Neutrophil (primary cell): ENCODE measurements around the gene POU3F1.
A peak's percentile ranks its signal among the peaks of the same experiment; 100 is the strongest.

ENCODE experiments used
- H3K27ac ChIP-seq: fragments of 200-600 bp; sonication (generic); 2 replicates; pipeline ENCODE4 v1.5.1; 2016; ENCODE audit warnings: mild to moderate bottlenecking, moderate library complexity
- H3K27me3 ChIP-seq: fragments of 200-600 bp; sonication (generic); 2 replicates; pipeline ENCODE4 v1.6.0; 2016; ENCODE audit warnings: mild to moderate bottlenecking
- H3K36me3 ChIP-seq: fragments of 200-600 bp; sonication (generic); 2 replicates; pipeline ENCODE4 v1.5.1; 2017
- H3K4me1 ChIP-seq, 2 experiments: fragments of 200-600 bp in 1 of 2; sonication (generic) in 1 of 2; 1 replicate in 1 of 2; 2 replicates in 1 of 2; pipeline versions ENCODE4 v1.5.1 to v1.6.1; 2013 to 2016; ENCODE audit warnings: low read depth in 1 of 2, low read length in 1 of 2, mild to moderate bottlenecking in 1 of 2, moderate library complexity in 1 of 2; ENCODE audit not compliant: control insufficient read depth in 1 of 2, insufficient read depth in 1 of 2
- H3K4me3 ChIP-seq, 2 experiments: fragments of 200-600 bp in 1 of 2; sonication (generic) in 1 of 2; 1 replicate in 1 of 2; 2 replicates in 1 of 2; pipeline ENCODE4 v1.5.1; 2013 to 2016; ENCODE audit warnings: low read depth in 1 of 2, low read length in 1 of 2, mild to moderate bottlenecking in 1 of 2, moderate library complexity in 1 of 2
- H3K9me3 ChIP-seq: fragments of 200-600 bp; sonication (generic); 2 replicates; pipeline ENCODE4 v1.5.1; 2016
- TF ChIP-seq, protein P1 (sequence below): fragments of 200-600 bp; sonication (generic); IDR thresholded peaks from 2 replicates; pipeline ENCODE4 v1.5.1; 2016; ENCODE audit warnings: antibody characterized with exemption

POU3F1 gene

DNA sequence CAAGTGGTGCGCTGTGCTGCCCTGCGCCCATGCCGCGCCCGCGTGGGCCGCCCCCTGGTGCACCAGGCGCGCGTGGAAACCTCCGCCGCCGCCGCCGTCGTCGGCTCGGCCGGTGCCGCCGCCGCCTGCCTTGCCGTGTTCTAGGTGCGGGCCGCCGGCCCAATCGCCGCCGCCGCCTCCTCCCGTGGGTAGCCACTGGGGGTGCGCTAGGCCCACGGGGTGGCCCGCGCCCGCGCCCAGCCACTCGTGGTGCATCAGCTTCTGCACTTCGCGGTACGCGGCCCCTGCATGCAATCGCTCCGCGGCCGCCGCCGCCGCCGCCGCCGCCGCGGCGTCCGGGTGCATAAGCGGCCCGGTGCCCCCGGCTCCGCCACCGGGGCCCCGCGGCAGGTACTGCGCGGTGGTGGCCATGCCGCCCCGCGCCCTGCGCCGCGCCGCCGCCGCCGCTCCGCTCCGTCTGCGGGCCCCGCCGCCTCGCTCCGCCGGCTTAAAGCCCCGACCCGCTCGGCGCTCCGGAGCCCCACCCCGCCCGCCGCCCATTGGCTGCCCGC is at the start of gene POU3F1:
Gene POU3F1, minus strand, starts transcription at position 461 of the 551 bp plus-strand sequence. Its CDS starts 50 bp downstream, at position 411.
- H3K9me3 ChIP-seq: no peaks in the 10 kb centered on the region
- no peak within 1 kb of the TSS for H3K27ac ChIP-seq
- TF ChIP-seq, protein P1, sequence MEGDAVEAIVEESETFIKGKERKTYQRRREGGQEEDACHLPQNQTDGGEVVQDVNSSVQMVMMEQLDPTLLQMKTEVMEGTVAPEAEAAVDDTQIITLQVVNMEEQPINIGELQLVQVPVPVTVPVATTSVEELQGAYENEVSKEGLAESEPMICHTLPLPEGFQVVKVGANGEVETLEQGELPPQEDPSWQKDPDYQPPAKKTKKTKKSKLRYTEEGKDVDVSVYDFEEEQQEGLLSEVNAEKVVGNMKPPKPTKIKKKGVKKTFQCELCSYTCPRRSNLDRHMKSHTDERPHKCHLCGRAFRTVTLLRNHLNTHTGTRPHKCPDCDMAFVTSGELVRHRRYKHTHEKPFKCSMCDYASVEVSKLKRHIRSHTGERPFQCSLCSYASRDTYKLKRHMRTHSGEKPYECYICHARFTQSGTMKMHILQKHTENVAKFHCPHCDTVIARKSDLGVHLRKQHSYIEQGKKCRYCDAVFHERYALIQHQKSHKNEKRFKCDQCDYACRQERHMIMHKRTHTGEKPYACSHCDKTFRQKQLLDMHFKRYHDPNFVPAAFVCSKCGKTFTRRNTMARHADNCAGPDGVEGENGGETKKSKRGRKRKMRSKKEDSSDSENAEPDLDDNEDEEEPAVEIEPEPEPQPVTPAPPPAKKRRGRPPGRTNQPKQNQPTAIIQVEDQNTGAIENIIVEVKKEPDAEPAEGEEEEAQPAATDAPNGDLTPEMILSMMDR: no peak
- peaks cover 11 to 26% of the 10 kb centered on the region in 2 experiments for H3K4me1 ChIP-seq
- no peaks in the 10 kb centered on the region for H3K36me3 ChIP-seq
- H3K4me3 ChIP-seq: peak within 1 kb of the TSS; percentile 40 to 65
- H3K27me3 ChIP-seq: peaks cover 100% of the 10 kb centered on the region

DNA sequence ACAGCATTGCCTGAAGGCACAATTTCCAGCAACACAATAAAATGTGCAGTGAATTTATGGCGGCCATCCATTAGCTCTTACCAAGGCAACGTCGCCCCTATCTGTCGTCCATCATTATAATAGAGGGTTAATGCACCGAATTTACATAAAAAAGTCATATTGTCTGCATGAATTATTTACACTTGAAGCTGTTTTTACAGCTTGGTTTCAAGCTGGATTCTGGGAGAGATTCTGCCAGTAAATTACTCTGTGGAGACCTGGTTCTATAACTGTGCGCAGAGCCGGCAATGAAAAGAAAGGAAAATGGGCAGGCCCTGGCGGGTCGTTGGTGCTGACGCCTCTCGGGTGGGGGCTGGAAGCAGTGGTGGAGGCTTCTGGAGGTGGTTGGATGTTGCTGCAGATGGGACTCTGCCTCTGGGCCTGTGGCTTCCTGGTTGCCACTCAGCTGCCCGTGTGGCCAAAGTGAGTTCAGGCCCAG is 48.9 kb upstream of the POU3F1 start:
- TF ChIP-seq, protein P1: no peak
- H3K27ac ChIP-seq: no peak overlapping the region
- peaks cover 5 to 7% of the 10 kb centered on the region in 2 experiments for H3K4me1 ChIP-seq
- peaks cover 41% of the 10 kb centered on the region for H3K27me3 ChIP-seq
- no peaks in the 10 kb centered on the region for H3K9me3 ChIP-seq
- no peaks in the 10 kb centered on the region for H3K36me3 ChIP-seq
- no peak overlapping the region for H3K4me3 ChIP-seq

DNA sequence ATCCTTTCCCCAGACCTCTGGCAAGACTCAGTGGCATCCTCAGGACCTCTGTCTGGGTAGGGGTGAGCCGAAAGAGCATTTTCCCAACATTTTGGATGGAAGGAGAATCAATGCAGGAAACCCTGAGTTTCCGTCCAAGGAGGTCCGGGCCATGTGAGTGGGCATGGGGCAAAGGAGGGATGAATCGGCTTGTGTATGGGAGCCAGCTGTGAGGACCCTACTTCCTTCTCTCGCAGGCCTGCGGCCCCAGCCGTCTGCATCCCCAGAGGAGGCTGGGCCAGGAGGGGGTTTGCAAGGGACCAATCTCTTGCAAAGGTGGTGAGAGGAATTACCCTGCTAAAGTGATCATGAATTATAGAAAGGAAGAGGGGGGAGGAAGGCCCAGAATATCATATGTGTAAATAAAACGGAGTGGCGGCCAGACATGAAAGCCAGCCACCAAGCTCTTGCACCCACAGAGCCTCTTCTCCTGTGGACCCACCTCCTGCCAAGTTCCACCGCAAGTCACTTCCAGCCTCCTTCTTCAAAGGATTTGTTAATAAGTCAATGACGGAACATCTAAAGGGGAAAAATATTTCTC is 48.2 kb upstream of the POU3F1 start:
- TF ChIP-seq, protein P1: no peak
- Histone ChIP-seq H3K9me3 (no peaks in the 10 kb centered on the region), H3K27me3 (peaks cover 44% of the 10 kb centered on the region), H3K4me3 (no peak overlapping the region), H3K4me1 (peaks cover 5 to 7% of the 10 kb centered on the region in 2 experiments), H3K27ac (no peak overlapping the region), H3K36me3 (no peaks in the 10 kb centered on the region)

DNA sequence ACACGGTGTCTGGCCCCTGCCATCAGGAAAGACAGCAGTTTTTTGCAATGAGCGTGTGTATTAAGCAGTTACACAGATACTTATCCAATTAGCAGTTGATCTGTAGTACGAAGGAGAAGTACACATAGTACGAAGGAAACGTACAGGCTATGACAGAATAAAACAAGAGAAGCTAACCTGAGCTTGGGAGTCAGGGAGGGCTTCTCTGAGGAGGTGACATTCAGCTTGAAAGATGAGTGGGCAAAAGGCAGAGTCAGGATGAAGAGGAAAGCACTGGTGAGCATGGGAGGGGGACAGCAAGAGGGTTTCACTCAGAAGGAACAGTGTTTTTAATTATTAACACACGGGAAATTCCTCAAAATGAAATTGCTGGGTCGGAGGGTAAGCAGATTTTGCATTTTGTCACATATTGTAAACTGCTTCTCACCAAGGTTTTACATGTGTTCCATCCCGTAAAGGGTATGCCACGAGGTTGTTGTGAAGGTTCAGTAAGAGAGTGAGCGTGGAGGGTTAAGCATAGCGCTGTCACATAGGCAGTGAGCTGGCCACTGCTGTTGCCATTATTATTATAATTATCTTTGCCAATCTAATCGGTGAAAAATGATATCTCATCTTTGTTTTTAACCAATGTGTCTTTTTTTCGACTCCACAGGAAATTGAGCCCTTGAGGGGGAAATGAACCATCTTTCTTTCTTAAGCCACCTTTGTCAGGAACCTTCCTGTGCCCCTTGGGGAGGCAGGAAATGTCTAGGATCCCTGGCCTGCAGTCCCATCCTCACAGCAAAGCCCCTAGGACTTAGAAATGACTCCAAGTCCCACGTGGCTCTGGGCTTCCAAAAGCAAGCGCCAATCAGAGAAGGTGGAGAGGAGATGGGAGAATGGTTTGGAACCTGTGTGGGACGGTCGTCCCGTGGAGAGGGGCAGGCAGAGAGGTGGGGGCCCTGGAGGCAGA is 47.3 kb upstream of the POU3F1 start:
- no peak overlapping the region for H3K4me3 ChIP-seq
- H3K27ac ChIP-seq: no peak overlapping the region
- peaks cover 53% of the 10 kb centered on the region for H3K27me3 ChIP-seq
- TF ChIP-seq, protein P1: no peak
- H3K36me3 ChIP-seq: no peaks in the 10 kb centered on the region
- no peaks in the 10 kb centered on the region for H3K9me3 ChIP-seq
- peaks cover 5 to 7% of the 10 kb centered on the region in 2 experiments for H3K4me1 ChIP-seq

DNA sequence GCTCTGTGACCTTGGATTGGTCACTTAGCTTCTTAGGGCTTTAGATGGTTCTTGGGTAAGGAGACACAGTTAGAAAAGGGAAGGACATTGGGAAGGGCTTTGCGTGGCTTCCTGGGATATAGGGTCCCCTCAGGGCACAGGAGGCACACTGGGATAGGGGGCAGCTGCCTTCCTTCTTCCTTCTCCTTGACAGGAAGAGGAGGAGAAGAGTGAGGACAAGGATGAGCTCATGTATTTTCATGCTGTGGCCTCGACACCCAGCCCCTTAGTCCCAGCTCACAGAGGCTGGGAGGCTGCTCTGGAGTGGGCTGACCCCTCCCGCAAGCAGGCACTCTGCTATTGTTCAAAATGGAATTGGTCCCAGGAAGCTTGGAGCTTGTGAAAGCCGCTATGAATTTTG is 45.7 kb upstream of the POU3F1 start:
- H3K27me3 ChIP-seq: peaks cover 59% of the 10 kb centered on the region
- H3K9me3 ChIP-seq: no peaks in the 10 kb centered on the region
- TF ChIP-seq, protein P1: no peak
- no peak overlapping the region for H3K27ac ChIP-seq
- no peak overlapping the region for H3K4me3 ChIP-seq
- no peaks in the 10 kb centered on the region for H3K36me3 ChIP-seq
- peaks cover 5 to 7% of the 10 kb centered on the region in 2 experiments for H3K4me1 ChIP-seq
